Nephron progenitor cell (in vitro differentiated cells): Measurements from ENCODE around the gene CCDC85B.

Source experiments
- DNase-seq: peaks from one replicate; pipeline ENCODE4 v3.0.0; 2021
- H3K27ac Mint-ChIP-seq: 2 replicates; pipeline ENCODE4 v1.8.0; 2021; ENCODE audit warnings: mild to moderate bottlenecking, moderate library complexity, mixed read lengths
- H3K27me3 Mint-ChIP-seq: 2 replicates; pipeline ENCODE4 v1.8.0; 2021; ENCODE audit warnings: mild to moderate bottlenecking, low read depth, mixed read lengths; ENCODE audit not compliant: poor library complexity
- H3K36me3 Mint-ChIP-seq: 2 replicates; pipeline ENCODE4 v1.8.0; 2021; ENCODE audit warnings: low read depth, mixed read lengths
- H3K4me1 Mint-ChIP-seq: 2 replicates; pipeline ENCODE4 v1.8.0; 2021; ENCODE audit warnings: mixed read lengths
- H3K4me3 Mint-ChIP-seq: 2 replicates; pipeline ENCODE4 v1.8.0; 2021; ENCODE audit warnings: mild to moderate bottlenecking, moderate library complexity, mixed read lengths
- H3K9me3 Mint-ChIP-seq: 2 replicates; pipeline ENCODE4 v1.8.0; 2021; ENCODE audit warnings: mild to moderate bottlenecking, moderate library complexity, mixed read lengths
- CTCF ChIP-seq: fragments of 200-600 bp; sonication (generic); IDR thresholded peaks from 2 replicates; pipeline ENCODE4 v1.5.0; 2021; ENCODE audit warnings: antibody characterized with exemption

The CCDC85B gene

GRCh38 chr11:65934014-65934413, 43.5 kb downstream of the CCDC85B start:
- Mint-ChIP-seq H3K4me3 (no peak overlapping the region), H3K9me3 (no peaks in the 10 kb centered on the region), H3K27me3 (peaks cover 14% of the 10 kb centered on the region), H3K4me1 (peaks cover 29% of the 10 kb centered on the region), H3K36me3 (no peaks in the 10 kb centered on the region), H3K27ac (no peak overlapping the region)
- TF ChIP-seq CTCF, result no peak
- DNase-seq, result no peak

- no peak for TF ChIP-seq CTCF
- H3K36me3 Mint-ChIP-seq, result no peaks in the 10 kb centered on the region
- no peaks in the 10 kb centered on the region for H3K9me3 Mint-ChIP-seq
- no peak overlapping the region for H3K4me3 Mint-ChIP-seq
- H3K4me1 Mint-ChIP-seq, result peaks cover 21% of the 10 kb centered on the region
- no peak overlapping the region for H3K27ac Mint-ChIP-seq
- DNase-seq, result no peak
- peaks cover 14% of the 10 kb centered on the region for H3K27me3 Mint-ChIP-seq
These were observed 47.3 kb downstream of the CCDC85B start for GRCh38 chr11:65937766-65938165.
